Caco-2 (cell line): ENCODE data around the gene SCN2B. TPM values are rescaled to one million over a fixed set of nuclear protein-coding genes. Genes with fewer than 3 reads are reported as not detected.

Source experiments
- BruUV-seq: library from RNA; stranded (reverse); fragments of 400-500 nt; replicated peaks from 2 replicates; lab custom pipeline; 2021; lab: Mats Ljungman, UMichigan
- CTCF ChIA-PET: fragments of 300-600 bp; sonication (Branson Sonifier 250); formaldehyde crosslinking; loops from one replicate; lab custom pipeline; 2022; ENCODE audit warnings: antibody characterized with exemption; lab: Charles Lee
- POLR2A ChIA-PET: fragments of 300-600 bp; sonication (Branson Sonifier 250); formaldehyde crosslinking; loops from one replicate; lab custom pipeline; 2022; ENCODE audit warnings: antibody characterized with exemption; lab: Charles Lee
- DNase-seq, 2 experiments: peaks; one replicate each; pipeline versions ENCODE4 v3.0.0 to v3.0.0-alpha.2; 2020 to 2022
- H3K27me3 ChIP-seq: replicated peaks from 2 replicates; pipeline ENCODE4 v1.6.0; 2011; ENCODE audit warnings: low read length; ENCODE audit not compliant: control insufficient read depth, insufficient read depth
- H3K36me3 ChIP-seq: 2 replicates; pipeline ENCODE4 v1.5.1; 2011; ENCODE audit warnings: low read length; ENCODE audit not compliant: control insufficient read depth, insufficient read depth
- H3K4me1 ChIP-seq: fragments of 250-450 bp; sonication (Bioruptor Pico); 2 replicates; pipeline ENCODE4 v1.5.1; 2020; ENCODE audit warnings: mild to moderate bottlenecking
- H3K4me3 ChIP-seq: 2 replicates; pipeline ENCODE4 v1.5.1; 2011; ENCODE audit warnings: low read depth, mild to moderate bottlenecking, control low read depth, low read length
- H3K9me3 ChIP-seq: fragments of 250-450 bp; sonication (Bioruptor Pico); 2 replicates; pipeline ENCODE4 v1.5.1; 2020; ENCODE audit warnings: mild to moderate bottlenecking, moderate library complexity
- H3K27ac Mint-ChIP-seq: one replicate; pipeline ENCODE4 v1.8.0; 2022; ENCODE audit warnings: mixed read lengths; ENCODE audit not compliant: unreplicated experiment
- H3K27me3 Mint-ChIP-seq: one replicate; pipeline ENCODE4 v1.8.0; 2022; ENCODE audit warnings: mixed read lengths; ENCODE audit not compliant: insufficient read depth, unreplicated experiment
- H3K36me3 Mint-ChIP-seq: one replicate; pipeline ENCODE4 v1.8.0; 2022; ENCODE audit warnings: mild to moderate bottlenecking, mixed read lengths; ENCODE audit not compliant: insufficient read depth, unreplicated experiment
- H3K4me1 Mint-ChIP-seq: one replicate; pipeline ENCODE4 v1.8.0; 2022; ENCODE audit warnings: low read depth, mixed read lengths; ENCODE audit not compliant: unreplicated experiment
- H3K4me3 Mint-ChIP-seq: one replicate; pipeline ENCODE4 v1.8.0; 2022; ENCODE audit warnings: mild to moderate bottlenecking, moderate library complexity, mixed read lengths; ENCODE audit not compliant: unreplicated experiment
- H3K9me3 Mint-ChIP-seq: one replicate; pipeline ENCODE4 v1.8.0; 2022; ENCODE audit warnings: mixed read lengths; ENCODE audit not compliant: unreplicated experiment
- CTCF ChIP-seq, 2 experiments: fragments of 200-600 bp in 1 of 2; IDR thresholded peaks; 1 replicate in 1 of 2; 2 replicates in 1 of 2; pipeline versions ENCODE4 v1.5.1 to v1.8.0; 2011 to 2022; ENCODE audit warnings: antibody characterized with exemption in 1 of 2, control low read depth in 1 of 2, inconsistent platforms in 1 of 2, low read depth in 1 of 2, low read length in 1 of 2, mild to moderate bottlenecking in 1 of 2, moderate library complexity in 1 of 2; ENCODE audit not compliant: insufficient read depth in 1 of 2, severe bottlenecking in 1 of 2, unreplicated experiment in 1 of 2
- intact Hi-C: fragments of 100-400 bp; cut with micrococcal nuclease; formaldehyde crosslinking; loops from one replicate; pipeline ENCODE4 v1.10.0; 2022; ENCODE audit not compliant: unreplicated experiment
- total RNA-seq: library from RNA; stranded (reverse); gene quantifications from 2 replicates; pipeline ENCODE4 v1.2.3, GENCODE V29; 2022

SCN2B gene
- total RNA-seq, 1 experiment from 2014 or later, result not detected

DNA sequence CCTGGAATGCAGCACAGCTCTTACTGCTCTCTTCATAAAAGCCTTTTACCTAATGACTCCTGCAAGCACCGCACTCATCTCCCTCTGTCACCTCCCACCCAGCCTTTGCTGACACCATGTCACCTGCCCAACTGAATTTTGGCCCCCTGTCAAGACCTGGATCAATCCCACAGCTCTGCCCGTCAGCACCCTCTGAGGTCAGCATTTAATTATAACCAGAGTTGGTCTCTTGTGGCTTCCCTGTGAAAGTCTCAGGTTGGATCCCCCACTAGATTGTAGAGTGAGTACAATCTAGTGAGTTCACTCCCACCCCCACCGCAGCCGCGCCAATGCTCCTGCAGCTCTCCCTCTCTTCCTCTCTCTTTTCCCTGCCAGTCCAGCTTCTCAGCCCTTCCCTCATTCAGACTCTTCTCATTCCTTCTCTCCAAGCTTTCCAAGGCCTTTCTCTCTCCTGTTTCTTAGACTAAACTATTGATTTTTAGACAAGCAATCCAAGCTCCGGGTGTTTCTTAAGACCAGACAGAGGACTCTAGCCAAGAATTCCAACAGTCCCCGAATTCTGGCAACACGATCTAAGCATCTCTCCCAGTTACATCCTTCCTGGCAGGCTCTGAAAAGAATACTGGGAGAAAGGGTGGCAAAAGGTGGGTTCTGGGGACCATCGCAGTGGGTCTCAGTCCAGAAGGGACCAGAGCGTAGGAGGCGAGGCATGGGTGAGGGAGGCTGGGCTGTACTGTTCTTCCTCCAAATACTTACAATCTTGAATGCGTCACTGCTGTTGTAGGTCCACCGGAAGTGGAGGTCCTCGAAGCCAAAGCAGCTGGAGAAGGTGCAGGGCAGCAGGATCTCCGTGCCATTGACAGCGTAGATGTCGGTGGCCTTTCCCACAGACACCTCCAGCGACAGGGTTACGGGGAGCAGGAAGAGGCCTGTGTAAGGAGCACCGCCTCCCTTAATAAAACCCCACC is 31.9 kb downstream of the SCN2B start:
- Histone ChIP-seq H3K9me3 (no peaks in the 10 kb centered on the region), H3K4me3 (no peak overlapping the region), H3K4me1 (peaks cover 7% of the 10 kb centered on the region), H3K27me3 (no peaks in the 10 kb centered on the region; the same call in none of the 2 replicates), H3K36me3 (no peaks in the 10 kb centered on the region)
- DNase-seq, result peak in 1 of 2 experiments; percentile 33
- H3K4me1 Mint-ChIP-seq, result peaks cover 17% of the 10 kb centered on the region
- H3K9me3 Mint-ChIP-seq, result no peaks in the 10 kb centered on the region
- peak overlapping the region; percentile 81 for H3K4me3 Mint-ChIP-seq
- no TSS peak for BruUV-seq
- CTCF ChIA-PET, result interaction anchor here (0.6 to 5.8 kb wide), 4 partner anchors 10 to 661 kb away, joined by 3 to 36 read pairs (median 3); no protein-coding TSS in a partner anchor
- no peak for TF ChIP-seq CTCF (IDR thresholded peaks at IDR 0.05; ENCODE audit: insufficient read depth in 1 of 2, low read depth in 1 of 2, low read length in 1 of 2, severe bottlenecking in 1 of 2, unreplicated experiment in 1 of 2)
- H3K36me3 Mint-ChIP-seq, result no peaks in the 10 kb centered on the region
- POLR2A ChIA-PET, result interaction anchor here (0.5 kb wide), 2 partner anchors 17 to 985 kb away, joined by 3 to 4 read pairs; no protein-coding TSS in a partner anchor
- intact Hi-C loops, result loop anchor here (1.0 to 10.0 kb wide), 10 partner anchors 27 to 510 kb away; partner anchors contain the start of gene TMPRSS4
- no peak overlapping the region for H3K27ac Mint-ChIP-seq
- H3K27me3 Mint-ChIP-seq, result peaks cover 12% of the 10 kb centered on the region

GRCh38 chr11:118143661-118144185 is 32.7 kb downstream of the SCN2B start:
- Histone ChIP-seq H3K9me3 (no peaks in the 10 kb centered on the region), H3K4me1 (peaks cover 7% of the 10 kb centered on the region), H3K27me3 (no peaks in the 10 kb centered on the region; the same call in none of the 2 replicates), H3K36me3 (no peaks in the 10 kb centered on the region), H3K4me3 (no peak overlapping the region)
- Mint-ChIP-seq H3K4me1 (peaks cover 17% of the 10 kb centered on the region), H3K9me3 (no peaks in the 10 kb centered on the region), H3K27ac (no peak overlapping the region), H3K36me3 (no peaks in the 10 kb centered on the region), H3K27me3 (peaks cover 12% of the 10 kb centered on the region), H3K4me3 (no peak overlapping the region)
- TF ChIP-seq CTCF (IDR thresholded peaks at IDR 0.05; ENCODE audit: insufficient read depth in 1 of 2, low read depth in 1 of 2, low read length in 1 of 2, severe bottlenecking in 1 of 2, unreplicated experiment in 1 of 2), result no peak
- DNase-seq, result peak in 1 of 2 experiments; percentile 29
- BruUV-seq, result no TSS peak
- POLR2A ChIA-PET, result interaction anchor here (0.5 kb wide), 2 partner anchors 426 to 986 kb away, joined by 3 read pairs; no protein-coding TSS in a partner anchor
- intact Hi-C loops, result loop anchor here (5.0 to 10.0 kb wide), 2 partner anchors 66 to 511 kb away; partner anchors contain the start of gene TMPRSS4
- CTCF ChIA-PET, result interaction anchor here (0.6 to 5.8 kb wide), 7 partner anchors 11 to 371 kb away, joined by 3 to 36 read pairs (median 5); no protein-coding TSS in a partner anchor

DNA sequence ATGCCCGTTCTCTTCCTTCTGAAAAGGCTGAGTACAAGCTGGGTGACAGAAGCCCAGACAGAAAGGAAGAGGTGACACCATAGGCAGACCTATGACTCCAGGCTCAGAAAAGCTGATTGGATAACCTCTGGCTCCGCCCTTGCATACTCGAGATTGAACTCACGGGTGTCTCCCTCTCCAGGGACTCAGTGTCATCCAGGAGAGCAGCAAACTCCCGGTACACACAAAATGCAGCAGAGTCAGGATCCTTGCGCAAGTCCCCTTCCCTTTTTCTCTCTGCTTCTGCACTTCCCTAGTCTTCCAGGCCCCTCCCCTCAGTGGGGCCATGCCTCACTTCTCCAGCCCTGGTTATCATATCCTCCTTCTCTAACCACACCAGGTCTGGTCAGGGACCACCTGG is 33.6 kb downstream of the SCN2B start:
- Histone ChIP-seq H3K4me1 (peaks cover 7% of the 10 kb centered on the region), H3K36me3 (no peaks in the 10 kb centered on the region), H3K4me3 (0 out of 2 replicates have a peak overlapping the region, but pooled peaks have one; percentile 1), H3K9me3 (no peaks in the 10 kb centered on the region), H3K27me3 (no peaks in the 10 kb centered on the region; the same call in 1 of the 2 replicates)
- no peak for TF ChIP-seq CTCF (IDR thresholded peaks at IDR 0.05; ENCODE audit: insufficient read depth in 1 of 2, low read depth in 1 of 2, low read length in 1 of 2, severe bottlenecking in 1 of 2, unreplicated experiment in 1 of 2)
- no TSS peak for BruUV-seq
- CTCF ChIA-PET, result interaction anchor here (0.5 to 5.8 kb wide), 8 partner anchors 14 to 1196 kb away, joined by 3 to 36 read pairs (median 4); no protein-coding TSS in a partner anchor
- Mint-ChIP-seq H3K27ac (no peak overlapping the region), H3K27me3 (peaks cover 12% of the 10 kb centered on the region), H3K9me3 (no peaks in the 10 kb centered on the region), H3K4me1 (peaks cover 17% of the 10 kb centered on the region), H3K4me3 (peak overlapping the region; percentile 46), H3K36me3 (no peaks in the 10 kb centered on the region)
- DNase-seq, result peak; percentile 81 to 86
- POLR2A ChIA-PET, result no interaction called here
- intact Hi-C loops, result loop anchor here (5.0 to 10.0 kb wide), 2 partner anchors 66 to 512 kb away; partner anchors contain the start of gene TMPRSS4
